Activated T-helper 9 cell treated with anti-CD3 and anti-CD28 coated beads, Interleukin-2, amount 50 U/mL, for 16 hours (primary cell): ENCODE results near the gene PTPRN2.
"Not testable (repeated sequence)": the region's sequence is repeated elsewhere in the genome, so short reads cannot be mapped to it uniquely, and the experiment has no call there.

ENCODE experiments used
- DNase-seq: peaks from one replicate; pipeline ENCODE4 v3.0.0-alpha.2; 2020; ENCODE audit warnings: low read depth

The PTPRN2 gene

DNA sequence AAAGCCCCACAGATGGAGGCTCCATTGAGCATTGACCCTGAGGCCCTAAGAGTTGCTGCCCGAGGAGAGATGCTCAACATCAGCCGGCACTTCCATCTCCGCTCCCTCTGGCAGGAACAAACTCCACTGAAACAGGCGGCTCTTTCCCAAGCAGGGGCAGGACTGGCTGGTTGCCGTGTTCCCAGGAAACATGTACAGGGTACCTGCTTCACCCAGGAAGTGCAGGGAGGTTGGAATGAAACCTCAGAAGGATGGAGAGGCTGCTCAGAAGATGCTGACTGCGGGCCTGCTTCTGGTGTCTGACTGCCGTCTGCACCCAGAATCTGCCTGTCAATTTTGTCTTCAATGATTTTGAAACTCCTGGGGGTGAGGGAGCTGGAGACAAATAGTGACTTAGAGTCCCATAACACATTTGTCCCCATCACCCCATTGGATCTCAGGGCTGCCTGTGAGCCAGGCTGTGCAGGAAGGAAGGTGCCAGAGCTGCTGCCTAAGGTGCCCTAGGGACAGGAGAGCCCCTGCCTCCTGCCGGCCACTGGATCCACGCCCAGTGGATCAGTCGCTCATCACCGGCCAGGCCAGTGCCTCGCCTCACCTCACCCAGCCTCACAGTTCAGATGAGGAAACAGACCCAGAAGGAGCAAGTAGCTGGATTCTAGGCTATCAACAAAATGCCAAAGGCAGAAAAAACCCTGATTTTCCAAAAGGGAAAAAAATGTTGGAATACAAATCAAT lies 237.3 kb downstream of the PTPRN2 start:
- DNase-seq = no peak

GRCh38 chr7:158348446-158348845 lies 239.2 kb downstream of the PTPRN2 start:
- DNase-seq = no peak

GRCh38 chr7:158348039-158348438 lies 239.6 kb downstream of the PTPRN2 start:
- DNase-seq = not testable (repeated sequence)

GRCh38 chr7:158345731-158346130 lies 241.9 kb downstream of the PTPRN2 start:
- DNase-seq = no peak

DNA sequence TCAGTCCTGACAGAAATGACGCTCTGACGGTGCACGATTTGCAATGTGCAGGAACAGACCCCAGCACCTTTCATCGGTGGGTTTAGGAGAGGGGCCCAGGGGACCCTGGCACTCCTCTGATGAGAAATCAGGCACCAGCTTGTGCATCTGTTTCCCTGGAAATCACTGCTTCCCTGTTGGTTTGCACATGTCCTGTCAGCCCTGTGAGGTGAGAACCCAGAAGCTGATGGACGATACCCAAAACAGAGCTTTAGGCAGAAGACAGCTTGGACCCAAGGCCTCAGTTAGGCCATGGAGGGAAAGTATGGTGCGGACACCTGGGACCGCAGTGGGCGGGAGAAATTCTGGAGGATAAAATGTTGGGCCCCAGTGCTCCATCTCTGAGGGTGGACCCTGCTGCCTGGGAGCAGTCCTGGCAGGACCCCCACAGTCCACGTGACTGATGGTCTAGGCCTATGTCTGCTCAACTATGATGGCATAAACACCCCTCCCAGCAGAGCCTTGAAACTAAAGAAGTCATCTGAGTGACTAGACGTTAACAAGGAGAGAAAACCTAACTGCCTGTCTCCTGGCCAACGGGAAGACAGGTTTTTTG lies 242.8 kb downstream of the PTPRN2 start:
- no peak for DNase-seq

DNA sequence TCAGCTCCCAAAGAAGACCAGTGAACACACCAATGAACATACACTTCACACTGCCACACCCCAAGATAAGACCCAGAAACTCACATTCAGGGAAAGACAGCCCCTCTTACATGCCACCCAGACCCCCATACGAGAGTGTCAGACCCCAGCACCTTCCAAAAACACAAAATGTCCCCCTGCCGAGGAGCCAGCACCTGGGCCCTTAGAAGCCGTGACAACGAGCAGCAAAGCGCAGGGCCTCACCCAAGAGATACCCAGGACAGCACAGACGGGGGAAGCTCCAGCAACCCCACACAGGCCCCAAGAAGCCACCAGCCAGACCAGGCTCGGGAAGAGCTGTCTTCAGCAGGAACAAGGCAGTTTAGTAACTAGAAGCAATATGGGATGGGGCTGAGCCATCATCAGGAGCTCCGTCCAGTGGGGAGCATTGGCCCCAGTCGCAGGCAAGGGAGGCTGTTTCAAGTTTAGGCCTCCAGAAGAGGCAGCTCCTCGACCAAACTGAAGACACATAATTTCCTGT lies 243.6 kb downstream of the PTPRN2 start:
- DNase-seq = no peak

- no peak for DNase-seq
Observed at GRCh38 chr7:158343526-158343925, 244.1 kb downstream of the PTPRN2 start.

- not testable (repeated sequence) for DNase-seq
Observed at GRCh38 chr7:158341097-158341496, 246.5 kb downstream of the PTPRN2 start.

DNA sequence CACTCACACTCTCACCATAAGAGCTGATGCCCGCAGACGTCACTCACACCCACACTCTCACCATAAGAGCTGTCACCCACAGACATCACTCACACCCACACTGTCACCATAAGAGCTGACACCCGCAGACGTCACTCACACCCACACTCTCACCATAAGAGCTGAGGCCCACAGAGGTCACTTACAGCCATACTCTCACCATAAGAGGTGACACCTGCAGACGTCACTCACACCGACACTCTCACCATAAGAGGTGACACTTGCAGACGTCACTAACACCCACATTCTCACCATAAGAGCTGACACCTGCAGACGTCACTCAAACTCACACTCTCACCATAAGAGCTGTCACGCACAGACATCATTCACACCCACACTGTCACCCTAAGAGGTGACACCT lies 250.7 kb downstream of the PTPRN2 start:
- DNase-seq = not testable (repeated sequence)

DNA sequence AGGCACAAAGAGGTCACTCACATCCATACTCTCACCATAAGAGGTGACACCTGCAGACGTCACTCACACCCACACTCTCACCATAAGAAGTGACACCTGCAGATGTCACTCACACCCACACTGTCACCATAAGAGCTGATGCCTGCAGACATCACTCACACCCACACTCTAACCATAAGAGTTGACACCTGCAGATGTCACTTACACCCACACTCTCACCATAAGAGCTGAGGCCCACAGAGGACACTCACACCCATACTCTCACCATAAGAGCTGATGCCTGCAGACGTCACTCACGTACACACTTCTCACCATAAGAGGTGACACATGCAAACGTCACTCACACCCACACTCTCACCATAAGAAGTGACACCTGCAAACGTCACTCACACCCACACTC lies 255.1 kb downstream of the PTPRN2 start:
- DNase-seq = not testable (repeated sequence)

DNA sequence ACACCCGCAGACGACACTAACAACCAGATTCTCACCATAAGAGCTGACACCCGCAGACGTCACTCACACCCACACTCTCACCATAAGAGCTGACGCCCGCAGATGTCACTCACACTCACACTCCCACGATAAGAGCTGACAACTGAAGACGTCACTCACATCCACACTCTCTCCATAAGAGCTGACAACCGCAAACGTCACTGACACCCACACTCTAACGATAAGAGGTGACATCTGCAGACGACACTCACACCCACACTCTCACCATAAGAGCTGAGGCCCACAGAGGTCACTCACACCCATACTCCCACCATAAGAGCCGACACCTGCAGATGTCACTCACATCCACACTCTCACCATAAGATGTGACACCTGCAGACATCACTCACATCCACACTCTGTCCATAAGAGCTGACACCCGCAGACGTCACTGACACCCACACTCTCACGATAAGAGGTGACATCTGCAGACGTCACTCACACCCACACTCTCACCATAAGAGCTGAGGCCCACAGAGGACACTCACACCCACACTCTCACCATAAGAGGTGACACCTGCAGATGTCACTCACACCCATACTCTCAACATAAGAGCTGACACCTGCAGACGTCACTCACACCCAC lies 255.7 kb downstream of the PTPRN2 start:
- DNase-seq = not testable (repeated sequence)

- DNase-seq = no peak
Observed at GRCh38 chr7:158329686-158330085, 257.9 kb downstream of the PTPRN2 start.

DNA sequence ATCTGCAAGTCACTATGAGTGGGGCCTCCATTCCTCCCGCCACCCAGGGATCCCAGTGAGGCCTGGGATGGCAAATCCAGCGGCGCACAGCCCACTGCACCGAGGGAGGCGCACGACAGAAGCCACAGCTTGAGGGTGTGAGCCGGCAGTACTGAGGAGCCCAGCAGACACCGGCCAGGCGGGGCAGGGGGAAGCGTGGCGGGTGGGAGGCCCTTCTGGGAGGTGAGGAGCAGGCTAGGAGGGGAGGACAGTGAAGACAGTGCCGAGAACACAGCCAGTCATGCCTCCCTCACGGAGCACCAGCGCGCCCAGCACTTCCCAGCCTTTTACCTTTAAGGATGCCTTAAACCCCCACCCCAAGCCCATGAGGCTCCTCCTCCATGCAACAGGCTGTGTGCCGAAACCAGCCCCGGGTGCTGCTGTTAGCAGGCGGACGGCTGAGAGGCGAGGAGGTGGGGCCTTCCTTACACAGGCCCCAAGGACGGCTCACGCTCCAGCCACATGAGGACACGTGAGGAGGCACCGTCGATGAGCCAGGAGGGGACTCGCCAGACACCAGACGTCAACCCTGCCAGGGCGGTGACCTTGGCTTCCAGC lies 258.5 kb downstream of the PTPRN2 start:
- no peak for DNase-seq

GRCh38 chr7:158328376-158329013 lies 259.1 kb downstream of the PTPRN2 start:
- no peak for DNase-seq

DNA sequence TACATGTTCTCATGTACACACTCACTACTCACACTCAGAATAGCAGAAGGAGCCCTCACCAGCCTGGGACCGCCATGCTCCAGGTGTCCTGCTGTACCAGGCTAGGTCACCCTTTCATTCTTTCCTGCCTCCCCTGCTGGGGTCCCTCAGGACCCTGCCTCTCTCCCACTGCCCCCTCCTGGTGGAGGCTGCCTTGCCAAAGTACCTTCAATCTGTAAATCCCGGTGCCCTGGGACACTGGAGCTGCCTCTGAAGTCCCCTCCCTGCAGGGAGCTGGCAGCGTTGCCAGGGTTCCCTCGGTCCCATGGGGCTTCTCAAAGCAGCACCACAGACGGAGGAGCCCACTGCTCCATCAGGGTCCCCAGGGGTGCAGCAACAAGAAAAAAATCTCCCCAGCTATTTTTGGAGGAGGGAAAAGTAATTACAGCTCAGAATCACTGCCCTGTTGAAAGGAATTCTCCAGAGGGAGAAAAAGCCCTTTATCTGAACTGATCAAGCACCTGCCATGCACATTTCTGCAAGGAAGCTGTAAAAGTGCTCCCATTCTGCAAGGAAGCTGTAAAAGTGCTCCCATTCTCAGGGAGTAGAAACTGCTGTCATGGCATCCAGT lies 259.9 kb downstream of the PTPRN2 start:
- DNase-seq = no peak

DNA sequence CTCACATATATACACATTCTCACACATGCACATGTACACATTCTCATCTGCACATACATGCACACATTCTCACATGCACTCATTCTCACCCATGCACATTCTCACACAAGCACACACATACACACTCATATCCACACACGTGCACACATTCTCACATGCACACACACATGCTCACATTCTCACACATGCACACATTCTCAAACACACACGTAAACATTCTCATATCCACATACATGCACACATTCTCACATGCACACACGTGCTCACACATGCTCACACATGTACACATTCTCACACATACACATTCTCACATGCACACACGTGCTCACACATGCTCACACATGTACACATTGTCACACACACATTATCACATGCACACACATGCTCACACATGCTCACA lies 260.6 kb downstream of the PTPRN2 start:
- no peak for DNase-seq

DNA sequence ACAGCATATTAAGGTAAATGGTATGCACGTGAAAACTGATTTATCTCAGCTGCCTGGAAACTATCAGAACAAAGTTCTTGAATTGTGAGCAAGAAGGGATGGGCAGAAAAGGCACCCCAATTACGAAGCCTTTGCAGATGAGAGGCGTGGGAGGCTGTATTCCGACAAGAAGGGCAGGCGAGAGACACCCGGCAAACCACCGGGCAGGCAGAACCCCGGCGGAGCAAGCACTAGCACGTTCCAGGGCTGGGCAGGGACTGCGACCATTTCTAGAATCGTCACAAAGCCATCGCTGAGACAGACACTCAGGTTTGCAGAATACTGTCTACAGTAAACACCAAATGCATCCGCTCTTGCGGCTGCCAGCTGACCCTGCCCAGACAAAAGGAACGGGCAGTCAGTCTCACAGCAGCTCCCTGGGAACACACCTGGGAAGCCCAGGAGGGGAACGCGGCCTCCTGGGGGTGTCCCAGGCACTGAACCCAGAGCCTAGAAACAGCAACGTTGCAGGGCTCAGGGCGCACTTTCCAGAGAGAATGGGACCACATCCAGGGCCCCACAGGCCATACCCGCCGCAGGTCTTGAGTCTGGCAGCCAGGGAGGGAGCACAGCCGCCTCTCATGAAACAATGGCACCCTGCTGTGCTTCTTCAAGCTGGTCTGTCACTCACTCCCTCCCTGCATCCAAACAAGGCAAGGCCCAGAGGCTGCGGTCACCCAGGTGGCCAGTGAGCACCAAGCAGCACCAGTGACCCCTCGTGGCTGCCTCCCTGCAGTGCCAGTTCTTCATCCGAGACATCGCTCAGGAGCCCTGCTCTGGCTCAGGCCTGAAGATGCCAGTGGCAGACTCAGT lies 261.9 kb downstream of the PTPRN2 start:
- DNase-seq = no peak

DNA sequence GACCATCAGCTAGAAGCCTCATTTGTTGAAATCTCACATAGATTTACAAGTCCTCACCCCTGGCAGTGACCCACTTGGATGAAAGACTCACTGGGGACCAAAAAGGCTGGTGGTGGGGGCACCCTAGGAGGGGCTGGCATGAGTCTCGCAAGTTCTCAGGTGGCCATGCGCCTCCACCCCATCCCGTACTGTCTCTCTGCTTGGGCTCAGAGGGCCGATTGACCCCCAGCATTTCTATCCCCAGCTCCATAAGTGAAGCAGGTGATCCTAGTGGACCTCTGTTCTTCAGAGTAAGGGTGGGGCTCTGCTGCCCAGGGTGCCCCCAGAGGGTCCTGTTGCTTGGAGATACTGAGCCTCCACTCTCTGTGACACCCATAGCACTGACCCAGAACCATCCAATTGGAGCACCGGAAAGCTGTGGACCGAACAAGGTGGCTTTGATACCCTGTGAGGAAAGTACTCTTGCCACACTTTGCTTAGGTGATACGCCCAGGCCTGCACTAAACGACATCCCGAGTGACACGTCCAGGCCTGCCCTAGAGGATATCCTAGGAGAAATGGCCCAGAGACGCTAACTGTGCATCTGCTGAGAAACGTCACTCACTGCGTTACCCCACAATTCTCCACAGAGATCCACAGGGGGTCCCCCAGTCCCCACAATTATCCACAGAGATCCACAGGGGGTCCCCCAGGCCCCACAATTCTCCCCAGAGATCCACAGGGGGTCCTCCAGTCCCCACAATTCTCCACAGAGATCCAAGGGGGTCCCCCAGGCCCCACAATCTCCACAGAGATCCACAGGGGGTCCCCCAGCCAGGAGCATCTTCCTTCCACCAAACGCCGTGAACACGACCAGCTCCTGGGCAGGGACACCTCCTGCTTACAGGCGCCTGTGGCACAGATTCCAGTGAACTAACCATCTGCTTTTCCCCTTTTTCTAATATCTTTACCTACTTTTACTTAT lies 262.9 kb downstream of the PTPRN2 start:
- DNase-seq = no peak

- no peak for DNase-seq
Observed at GRCh38 chr7:158323741-158324396, 263.8 kb downstream of the PTPRN2 start.
